ENCODE results near the gene GRK2.

The GRK2 gene

DNA sequence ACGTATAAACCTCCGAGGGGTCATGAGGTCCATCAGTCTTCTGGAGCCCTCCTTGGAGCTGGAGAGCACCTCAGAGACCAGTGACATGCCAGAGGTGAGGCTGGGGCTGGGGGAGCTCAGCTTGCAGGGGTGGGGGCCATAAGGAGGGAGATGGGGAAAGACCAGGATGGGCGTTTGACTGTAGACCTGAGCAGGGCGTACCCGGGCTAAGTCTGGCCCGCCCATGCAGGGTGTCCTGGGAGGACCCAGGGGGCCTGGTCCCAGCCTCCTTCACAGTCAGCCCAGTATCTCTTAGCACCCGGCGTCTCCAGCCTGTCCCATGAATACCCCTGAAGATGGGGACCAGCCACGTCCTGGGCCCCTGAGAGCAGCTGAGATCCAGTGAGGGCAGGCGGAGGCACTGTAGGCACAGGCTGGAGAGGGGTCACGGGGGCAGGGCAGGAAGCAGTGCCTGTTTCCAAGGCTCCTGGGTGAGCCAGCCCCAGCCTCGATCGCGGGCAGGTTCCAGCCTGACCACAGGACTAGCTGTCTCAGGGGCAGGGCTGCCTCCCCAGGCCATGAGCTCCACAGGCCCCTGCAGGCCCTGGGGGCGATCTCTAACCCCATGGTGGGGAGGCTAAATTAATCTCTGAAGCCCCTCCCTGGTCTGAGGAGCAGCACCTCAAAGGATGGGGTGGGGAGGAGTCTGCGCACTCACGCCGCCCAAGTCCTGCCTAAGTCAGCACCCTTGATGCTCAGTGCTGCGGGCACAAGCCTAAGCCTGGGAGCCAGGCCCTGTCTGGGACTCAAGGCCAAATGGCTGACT is 44.2 kb downstream of the GRK2 start:
- H3K36me3 ChIP-seq: peaks cover 7 to 56% (median 19%) of the 10 kb centered on the region in 3 donors
- H3K4me3 ChIP-seq: no peak overlapping the region
- H3K9me3 ChIP-seq: no peaks in the 10 kb centered on the region
- TF ChIP-seq, protein P1, sequence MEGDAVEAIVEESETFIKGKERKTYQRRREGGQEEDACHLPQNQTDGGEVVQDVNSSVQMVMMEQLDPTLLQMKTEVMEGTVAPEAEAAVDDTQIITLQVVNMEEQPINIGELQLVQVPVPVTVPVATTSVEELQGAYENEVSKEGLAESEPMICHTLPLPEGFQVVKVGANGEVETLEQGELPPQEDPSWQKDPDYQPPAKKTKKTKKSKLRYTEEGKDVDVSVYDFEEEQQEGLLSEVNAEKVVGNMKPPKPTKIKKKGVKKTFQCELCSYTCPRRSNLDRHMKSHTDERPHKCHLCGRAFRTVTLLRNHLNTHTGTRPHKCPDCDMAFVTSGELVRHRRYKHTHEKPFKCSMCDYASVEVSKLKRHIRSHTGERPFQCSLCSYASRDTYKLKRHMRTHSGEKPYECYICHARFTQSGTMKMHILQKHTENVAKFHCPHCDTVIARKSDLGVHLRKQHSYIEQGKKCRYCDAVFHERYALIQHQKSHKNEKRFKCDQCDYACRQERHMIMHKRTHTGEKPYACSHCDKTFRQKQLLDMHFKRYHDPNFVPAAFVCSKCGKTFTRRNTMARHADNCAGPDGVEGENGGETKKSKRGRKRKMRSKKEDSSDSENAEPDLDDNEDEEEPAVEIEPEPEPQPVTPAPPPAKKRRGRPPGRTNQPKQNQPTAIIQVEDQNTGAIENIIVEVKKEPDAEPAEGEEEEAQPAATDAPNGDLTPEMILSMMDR (IDR thresholded peaks at IDR 0.05): no peak
- no peak overlapping the region for H3K27ac ChIP-seq
- intact Hi-C loops (cut with DNase I; ENCODE audit: low total_unique reads): no loop called here
- no peaks in the 10 kb centered on the region for H3K27me3 ChIP-seq
- H3K4me1 ChIP-seq: peaks cover 0 to 14% (median 0%) of the 10 kb centered on the region in 4 donors
- DNase-seq: peak in 1 of 2 donors; percentile 64

DNA sequence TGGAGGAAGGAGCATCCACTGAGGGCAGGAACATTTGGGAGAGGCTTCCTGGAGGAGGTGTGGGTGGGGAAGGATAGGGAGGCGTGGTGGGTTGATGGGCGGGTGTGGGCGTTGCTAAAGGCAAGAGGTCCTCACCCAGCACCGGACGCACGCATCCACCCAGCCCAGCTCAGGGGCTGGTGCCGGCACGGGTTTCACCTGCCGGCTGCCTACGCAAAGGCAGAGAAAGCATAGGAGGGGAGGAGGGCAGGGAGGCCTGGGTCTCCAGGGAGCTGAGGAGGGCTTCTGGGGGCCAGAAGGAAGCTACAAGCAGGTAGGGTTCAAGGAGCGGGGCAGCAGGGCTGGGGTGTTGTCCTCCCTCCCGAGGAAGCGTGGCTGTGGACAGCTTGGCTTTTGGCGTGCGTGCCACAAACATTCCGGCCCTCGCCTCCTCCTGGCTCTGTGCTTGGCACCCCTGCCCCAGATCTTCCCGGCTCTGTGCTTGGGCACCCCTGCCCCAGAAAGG is 44.8 kb downstream of the GRK2 start:
- Histone ChIP-seq H3K27me3 (no peaks in the 10 kb centered on the region), H3K9me3 (no peaks in the 10 kb centered on the region), H3K4me1 (peaks cover 0 to 12% (median 0%) of the 10 kb centered on the region in 4 donors), H3K36me3 (peaks cover 7 to 56% (median 19%) of the 10 kb centered on the region in 3 donors), H3K27ac (no peak overlapping the region), H3K4me3 (no peak overlapping the region)
- peak in 1 of 2 donors; percentile 55 for DNase-seq
- intact Hi-C loops (cut with DNase I; ENCODE audit: low total_unique reads): no loop called here
- TF ChIP-seq, protein P1 (IDR thresholded peaks at IDR 0.05): no peak

DNA sequence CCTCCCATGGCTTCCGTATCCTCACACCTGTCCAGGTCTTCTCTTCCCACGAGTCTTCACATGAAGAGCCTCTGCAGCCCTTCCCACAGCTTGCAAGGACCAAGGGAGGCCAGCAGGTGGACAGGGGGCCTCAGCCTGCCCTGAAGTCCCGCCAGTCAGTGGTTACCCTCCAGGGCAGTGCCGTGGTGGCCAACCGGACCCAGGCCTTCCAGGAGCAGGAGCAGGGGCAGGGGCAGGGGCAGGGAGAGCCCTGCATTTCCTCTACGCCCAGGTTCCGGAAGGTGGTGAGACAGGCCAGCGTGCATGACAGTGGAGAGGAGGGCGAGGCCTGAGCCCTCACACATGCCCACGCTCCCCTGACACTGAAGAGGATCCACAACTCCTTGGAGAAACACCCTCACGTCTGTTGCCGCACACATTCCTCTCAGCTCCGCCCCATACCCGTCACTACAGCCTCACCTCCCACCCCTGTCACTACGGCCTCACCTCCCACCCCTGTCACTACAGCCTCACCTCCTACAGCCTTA is 45.3 kb downstream of the GRK2 start:
- H3K9me3 ChIP-seq: no peaks in the 10 kb centered on the region
- no peak overlapping the region for H3K27ac ChIP-seq
- H3K4me3 ChIP-seq: no peak overlapping the region
- H3K4me1 ChIP-seq: peaks cover 0 to 15% (median 0%) of the 10 kb centered on the region in 4 donors
- H3K27me3 ChIP-seq: no peaks in the 10 kb centered on the region
- peaks cover 7 to 55% (median 19%) of the 10 kb centered on the region in 3 donors for H3K36me3 ChIP-seq
- intact Hi-C loops (cut with DNase I; ENCODE audit: low total_unique reads): no loop called here
- TF ChIP-seq, protein P1 (IDR thresholded peaks at IDR 0.05): no peak
- no peak for DNase-seq

DNA sequence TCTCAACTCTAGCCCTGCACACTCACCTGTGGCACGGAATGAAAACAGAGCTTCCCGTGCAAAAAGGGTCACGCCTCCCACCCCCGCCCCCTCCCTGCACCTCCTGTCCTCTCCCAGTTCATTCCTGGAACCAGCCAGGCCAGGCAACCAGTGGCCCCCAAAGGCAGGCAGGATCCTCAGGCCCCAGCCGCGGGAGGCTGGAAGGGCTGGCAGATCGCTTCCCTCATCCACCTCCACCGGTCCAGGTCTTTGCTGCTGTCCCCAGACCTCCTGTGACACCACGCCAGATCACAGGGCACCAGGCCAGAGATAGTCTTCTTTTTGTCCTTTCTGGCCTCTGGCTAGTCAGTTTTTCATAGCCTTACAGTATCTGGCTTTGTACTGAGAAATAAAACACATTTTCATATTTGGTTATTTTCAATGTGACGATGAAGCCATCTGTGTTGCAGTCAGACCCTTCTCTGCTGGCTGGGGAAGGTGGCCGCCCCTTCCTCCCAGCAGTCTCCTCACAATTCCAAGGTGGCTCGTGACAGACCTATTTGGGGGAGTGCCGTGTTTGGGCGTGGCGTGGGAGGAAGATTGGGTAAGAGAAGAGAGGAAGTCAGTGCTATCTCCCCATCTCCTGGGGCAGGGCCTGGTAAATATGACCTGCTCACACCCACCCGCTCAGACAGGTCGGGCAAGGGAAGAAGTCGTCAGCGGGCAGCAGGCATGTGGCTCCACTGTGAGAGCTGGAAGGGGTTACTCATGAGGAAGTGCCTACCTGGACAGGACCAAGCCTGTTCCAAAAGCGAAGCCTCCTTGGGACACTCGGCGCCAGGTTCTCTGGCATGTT is 46.1 kb downstream of the GRK2 start:
- Histone ChIP-seq H3K4me3 (no peak overlapping the region), H3K9me3 (no peaks in the 10 kb centered on the region), H3K27me3 (no peaks in the 10 kb centered on the region), H3K4me1 (peaks cover 0 to 16% (median 0%) of the 10 kb centered on the region in 4 donors), H3K36me3 (peaks cover 7 to 47% (median 19%) of the 10 kb centered on the region in 3 donors), H3K27ac (no peak overlapping the region)
- TF ChIP-seq, protein P1 (IDR thresholded peaks at IDR 0.05): no peak
- intact Hi-C loops (cut with DNase I; ENCODE audit: low total_unique reads): no loop called here
- DNase-seq: peak in 1 of 2 donors; percentile 45

DNA sequence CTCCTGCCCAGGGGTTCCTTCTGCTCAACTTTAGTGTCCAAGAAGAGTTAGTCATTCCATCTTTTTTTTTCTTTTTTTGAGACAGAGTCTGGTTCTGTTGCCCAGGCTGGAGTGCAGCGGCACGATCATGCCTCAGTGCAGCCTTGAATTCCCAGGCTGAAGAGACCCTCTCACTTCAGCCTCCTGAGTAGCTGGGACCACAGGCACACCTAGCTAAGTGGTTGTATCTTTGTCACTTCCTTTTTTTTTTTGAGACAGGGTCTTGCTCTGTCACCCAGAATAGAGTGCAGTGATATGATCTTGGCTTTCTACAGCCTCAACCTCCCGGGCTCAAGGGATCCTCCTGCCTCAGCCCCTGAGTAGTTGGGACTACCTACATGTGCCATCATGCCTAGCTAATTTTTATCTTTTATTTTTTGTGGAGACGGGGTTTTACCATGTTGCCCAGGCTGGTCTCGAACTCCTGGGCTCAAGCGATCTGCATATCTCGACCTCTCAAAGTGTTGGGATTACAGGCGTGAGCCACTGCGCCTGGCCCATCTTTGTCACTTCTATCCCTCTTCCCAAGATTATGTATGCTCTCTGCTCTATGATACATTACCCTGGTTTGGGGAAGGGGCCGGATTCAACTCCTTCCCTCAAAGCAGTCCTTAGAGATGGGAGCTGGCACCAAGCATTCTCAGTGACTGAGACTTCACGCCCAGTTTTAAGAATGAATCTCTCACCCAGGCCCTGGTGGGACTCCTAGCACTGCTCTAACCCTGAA is 47.0 kb downstream of the GRK2 start:
- intact Hi-C loops (cut with DNase I; ENCODE audit: low total_unique reads): no loop called here
- TF ChIP-seq, protein P1 (IDR thresholded peaks at IDR 0.05): no peak
- H3K27me3 ChIP-seq: no peaks in the 10 kb centered on the region
- no peak for DNase-seq
- H3K27ac ChIP-seq: no peak overlapping the region
- no peaks in the 10 kb centered on the region for H3K9me3 ChIP-seq
- no peak overlapping the region for H3K4me3 ChIP-seq
- peaks cover 0 to 20% (median 3%) of the 10 kb centered on the region in 4 donors for H3K4me1 ChIP-seq
- H3K36me3 ChIP-seq: peaks cover 7 to 38% (median 19%) of the 10 kb centered on the region in 3 donors
